SK-N-SH (cell line): ENCODE measurements around the gene KRT4. TPM values are rescaled to one million over a fixed set of nuclear protein-coding genes. Genes with fewer than 3 reads are reported as not detected.

ENCODE experiments used
- CTCF ChIA-PET: fragments of 300-600, 350-600 bp; formaldehyde crosslinking; extraction: SDS; loops from one replicate; lab custom pipeline; 2021; lab: Yijun Ruan, JAX
- POLR2A ChIA-PET: fragments of 350-600 bp; sonication (Branson Sonifier 250); formaldehyde crosslinking; extraction: SDS; loops from one replicate; lab custom pipeline; 2020; ENCODE audit warnings: antibody characterized with exemption, inconsistent platforms; lab: Yijun Ruan, JAX
- DNase-seq: peaks from one replicate; pipeline ENCODE4 v3.0.0; 2012
- H2AFZ ChIP-seq: fragments of 200-600 bp; sonication (generic); 2 replicates; pipeline ENCODE4 v1.8.1; 2016; ENCODE audit warnings: antibody characterized with exemption, mild to moderate bottlenecking, low read depth
- H3F3A ChIP-seq: fragments of 200-600 bp; sonication (generic); replicated peaks from 2 replicates; pipeline ENCODE3; 2016; ENCODE audit warnings: antibody characterized with exemption, mild to moderate bottlenecking; ENCODE audit not compliant: insufficient read depth
- H3K27ac ChIP-seq, 2 experiments: fragments of 200-500 bp in 1 of 2; fragments of 200-600 bp in 1 of 2; sonication (Bioruptor generic) in 1 of 2; sonication (generic), shearing (Covaris generic) in 1 of 2; 2 replicates each; pipeline versions ENCODE4 v1.5.1 to v1.6.1; 2014 to 2016; ENCODE audit warnings: low read depth in 2 of 2, inconsistent platforms in 1 of 2, low read length in 1 of 2, mild to moderate bottlenecking in 1 of 2, mixed read lengths in 1 of 2
- H3K27me3 ChIP-seq: fragments of 200-600 bp; sonication (generic), shearing (Covaris generic); 2 replicates; pipeline ENCODE4 v1.6.1; 2016; ENCODE audit warnings: mixed run types; ENCODE audit not compliant: insufficient read depth
- H3K36me3 ChIP-seq, 2 experiments: fragments of 200-500 bp in 1 of 2; fragments of 200-600 bp in 1 of 2; sonication (Bioruptor generic) in 1 of 2; sonication (generic) in 1 of 2; replicated peaks in 1 of 2; 2 replicates each; pipeline versions ENCODE3 to v1.5.1; 2014 to 2016; ENCODE audit warnings: low read length in 1 of 2, mild to moderate bottlenecking in 1 of 2; ENCODE audit not compliant: insufficient read depth in 2 of 2, control insufficient read depth in 1 of 2
- H3K4me1 ChIP-seq, 2 experiments: fragments of 200-500 bp in 1 of 2; fragments of 200-600 bp in 1 of 2; sonication (Bioruptor generic) in 1 of 2; sonication (generic), shearing (Covaris generic) in 1 of 2; 2 replicates each; pipeline versions ENCODE4 v1.5.1 to v1.6.1; 2014 to 2016; ENCODE audit warnings: low read depth in 1 of 2, low read length in 1 of 2, mixed run types in 1 of 2; ENCODE audit not compliant: insufficient read depth in 2 of 2, control insufficient read depth in 1 of 2
- H3K4me2 ChIP-seq: fragments of 200-600 bp; sonication (generic), shearing (Covaris generic); 2 replicates; pipeline ENCODE4 v1.6.1; 2017; ENCODE audit warnings: mixed run types
- H3K4me3 ChIP-seq, 2 experiments: fragments of 200-500 bp in 1 of 2; fragments of 200-600 bp in 1 of 2; sonication (Bioruptor generic) in 1 of 2; sonication (generic), shearing (Covaris generic) in 1 of 2; 2 replicates each; pipeline versions ENCODE4 v1.5.1 to v1.8.1; 2014 to 2016; ENCODE audit warnings: low read depth in 2 of 2, inconsistent platforms in 1 of 2, low read length in 1 of 2, mild to moderate bottlenecking in 1 of 2, mixed read lengths in 1 of 2, moderate library complexity in 1 of 2
- H3K79me2 ChIP-seq: fragments of 200-600 bp; sonication (generic); 2 replicates; pipeline ENCODE4 v1.8.1; 2017; ENCODE audit warnings: mild to moderate bottlenecking; ENCODE audit not compliant: insufficient read depth
- H3K9ac ChIP-seq: fragments of 200-600 bp; sonication (generic); 2 replicates; pipeline ENCODE4 v1.6.1; 2017; ENCODE audit warnings: mixed run types
- H3K9me2 ChIP-seq: fragments of 200-600 bp; sonication (generic); 2 replicates; pipeline ENCODE4 v1.6.1; 2017; ENCODE audit warnings: mixed run types
- H3K9me3 ChIP-seq: fragments of 200-600 bp; sonication (generic); 2 replicates; pipeline ENCODE4 v1.6.1; 2017; ENCODE audit warnings: mixed run types, mild to moderate bottlenecking, moderate library complexity
- H4K20me1 ChIP-seq: fragments of 200-600 bp; sonication (generic); 2 replicates; pipeline ENCODE4 v1.6.1; 2017; ENCODE audit warnings: mild to moderate bottlenecking, mixed run types; ENCODE audit not compliant: insufficient read depth
- EZH2phosphoT487 ChIP-seq: fragments of 200-600 bp; sonication (generic); IDR thresholded peaks from 2 replicates; pipeline ENCODE4 v1.6.1; 2017; ENCODE audit warnings: low read depth, mixed run types, mild to moderate bottlenecking, antibody characterized with exemption, moderate library complexity, borderline replicate concordance
- FOXJ3 ChIP-seq: sonication (generic); formaldehyde crosslinking; IDR thresholded peaks from 2 replicates; pipeline ENCODE4 v1.5.1; 2020; ENCODE audit warnings: mild to moderate bottlenecking, missing genetic modification reagents
- NFIC ChIP-seq: IDR thresholded peaks from 2 replicates; pipeline ENCODE4 v1.4.0; 2012; ENCODE audit warnings: borderline replicate concordance
- NRF1 ChIP-seq: IDR thresholded peaks from 2 replicates; pipeline ENCODE4 v1.6.1; 2012; ENCODE audit warnings: low read depth, mild to moderate bottlenecking, low read length
- POLR2AphosphoS5 ChIP-seq: IDR thresholded peaks from 2 replicates; pipeline ENCODE4 v1.6.1; 2012; ENCODE audit warnings: low read depth, low read length
- RCOR1 ChIP-seq: fragments of 150-350 bp; IDR thresholded peaks from 2 replicates; pipeline ENCODE4 v1.6.1; 2017; ENCODE audit warnings: antibody characterized with exemption, low read length
- REST ChIP-seq: IDR thresholded peaks from 2 replicates; pipeline ENCODE4 v1.6.1; 2012; ENCODE audit warnings: mild to moderate bottlenecking, low read depth, low read length, moderate library complexity
- TCF12 ChIP-seq: IDR thresholded peaks from 2 replicates; pipeline ENCODE4 v1.4.0; 2012
- WGBS: methylation state at CpG from one replicate; pipeline ENCODE4 v1.1.6; 2017; ENCODE audit warnings: low lambda C conversion rate; 5-methylcytosine and 5-hydroxymethylcytosine counted together
- polyA plus RNA-seq, 3 experiments: library from polyadenylated mRNA; depleted of rRNA; stranded (reverse); fragments of >200 nt; gene quantifications; 2 replicates each; pipeline ENCODE4 v1.2.3, GENCODE V29; 2012
- TF ChIP-seq, protein P1 (sequence below): fragments of 150-350 bp; IDR thresholded peaks from 2 replicates; pipeline ENCODE4 v1.6.1; 2016; ENCODE audit warnings: mild to moderate bottlenecking, low read depth, low read length
- TF ChIP-seq, protein P2 (sequence below): IDR thresholded peaks from 2 replicates; pipeline ENCODE4; 2012
- TF ChIP-seq, protein P3 (sequence below): fragments of 200-600 bp; sonication (generic); IDR thresholded peaks from 2 replicates; pipeline ENCODE4 v1.6.1; 2017; ENCODE audit warnings: antibody characterized with exemption, mild to moderate bottlenecking, moderate library complexity

The KRT4 gene
- polyA plus RNA-seq, 1 of the 3 experiments (the other 2 are of a cell fraction): not detected

DNA sequence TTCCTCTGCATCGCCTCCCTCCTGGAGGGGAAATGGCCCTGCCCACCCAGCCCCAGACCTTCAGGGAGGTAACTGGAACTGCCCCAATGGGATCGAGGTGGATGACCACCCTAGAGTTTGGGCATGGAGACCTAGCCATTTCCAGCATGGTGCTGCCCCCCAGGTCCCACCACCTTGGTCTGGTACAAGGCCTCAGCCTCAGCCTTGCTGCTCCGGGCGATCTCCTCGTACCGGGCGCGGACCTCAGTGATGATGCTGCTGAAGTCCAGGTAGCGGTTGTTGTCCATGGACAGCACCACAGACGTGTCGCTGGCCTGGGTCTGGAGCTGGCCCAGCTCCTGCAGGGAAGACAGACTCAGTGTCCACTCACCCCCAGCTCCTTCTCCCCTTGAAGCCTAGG lies 30.5 kb upstream of the KRT4 start (continued):
- TF ChIP-seq EZH2phosphoT487 (no peak), RCOR1 (no peak)

DNA sequence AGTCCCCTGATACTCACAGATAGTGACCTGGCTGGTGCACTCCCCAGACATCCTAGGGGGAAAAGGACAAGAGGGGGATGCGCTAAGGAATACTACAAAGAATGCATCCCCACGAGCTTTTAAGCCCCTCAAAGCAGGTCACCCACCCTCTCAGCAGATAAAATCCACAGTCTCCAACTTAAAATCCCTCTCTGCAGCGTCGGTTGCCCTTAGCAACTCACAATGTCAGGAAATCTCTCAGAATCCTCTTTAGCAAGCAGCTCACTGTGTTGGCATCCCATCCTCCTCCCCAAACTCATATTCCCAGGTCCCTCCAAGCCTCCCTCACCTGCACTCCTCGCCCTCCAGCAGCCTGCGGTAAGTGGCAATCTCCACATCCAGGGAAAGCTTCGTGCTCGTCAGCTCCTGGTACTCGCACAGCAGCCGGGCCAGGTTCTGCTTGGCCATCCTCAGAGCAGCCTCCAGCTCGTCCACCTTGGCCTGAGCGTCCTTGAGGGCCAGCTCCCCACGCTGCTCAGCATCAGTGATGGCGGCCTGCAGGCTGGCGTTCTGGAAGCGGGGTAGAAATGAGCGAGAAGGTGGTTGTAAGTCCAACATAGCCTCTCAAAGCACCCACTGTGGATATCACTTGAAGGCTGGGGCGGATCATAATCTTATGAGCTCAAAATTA lies 25.7 kb upstream of the KRT4 start:
- Histone ChIP-seq H4K20me1 (no peaks in the 10 kb centered on the region), H2AFZ (no peak overlapping the region), H3K9me3 (no peaks in the 10 kb centered on the region), H3K36me3 (no peaks in the 10 kb centered on the region), H3K27ac (no peak overlapping the region), H3F3A (no peaks in the 10 kb centered on the region), H3K79me2 (no peaks in the 10 kb centered on the region), H3K4me3 (no peak overlapping the region), H3K9me2 (no peaks in the 10 kb centered on the region), H3K4me2 (no peak overlapping the region), H3K27me3 (no peaks in the 10 kb centered on the region; the same call in 1 of the 2 replicates), H3K9ac (no peak overlapping the region), H3K4me1 (peaks cover 0 to 9% of the 10 kb centered on the region in 2 experiments; a peak in 1 of 4 replicates)
- no peak for DNase-seq
- WGBS: 44% methylated on average over 12 of the region's 18 CpGs
- ChIA-PET CTCF (interaction anchor here (0.6 to 1.5 kb wide), 3 partner anchors 26 to 46 kb away, joined by 3 to 4 read pairs (median 3); no protein-coding TSS in a partner anchor), POLR2A (no interaction called here)
- TF ChIP-seq, protein P1, sequence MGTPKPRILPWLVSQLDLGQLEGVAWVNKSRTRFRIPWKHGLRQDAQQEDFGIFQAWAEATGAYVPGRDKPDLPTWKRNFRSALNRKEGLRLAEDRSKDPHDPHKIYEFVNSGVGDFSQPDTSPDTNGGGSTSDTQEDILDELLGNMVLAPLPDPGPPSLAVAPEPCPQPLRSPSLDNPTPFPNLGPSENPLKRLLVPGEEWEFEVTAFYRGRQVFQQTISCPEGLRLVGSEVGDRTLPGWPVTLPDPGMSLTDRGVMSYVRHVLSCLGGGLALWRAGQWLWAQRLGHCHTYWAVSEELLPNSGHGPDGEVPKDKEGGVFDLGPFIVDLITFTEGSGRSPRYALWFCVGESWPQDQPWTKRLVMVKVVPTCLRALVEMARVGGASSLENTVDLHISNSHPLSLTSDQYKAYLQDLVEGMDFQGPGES: no peak
- TF ChIP-seq TCF12 (no peak), POLR2AphosphoS5 (no peak), FOXJ3 (CRISPR knock-in tag) (no peak), REST (no peak), NRF1 (no peak), NFIC (no peak)
- TF ChIP-seq, protein P2, sequence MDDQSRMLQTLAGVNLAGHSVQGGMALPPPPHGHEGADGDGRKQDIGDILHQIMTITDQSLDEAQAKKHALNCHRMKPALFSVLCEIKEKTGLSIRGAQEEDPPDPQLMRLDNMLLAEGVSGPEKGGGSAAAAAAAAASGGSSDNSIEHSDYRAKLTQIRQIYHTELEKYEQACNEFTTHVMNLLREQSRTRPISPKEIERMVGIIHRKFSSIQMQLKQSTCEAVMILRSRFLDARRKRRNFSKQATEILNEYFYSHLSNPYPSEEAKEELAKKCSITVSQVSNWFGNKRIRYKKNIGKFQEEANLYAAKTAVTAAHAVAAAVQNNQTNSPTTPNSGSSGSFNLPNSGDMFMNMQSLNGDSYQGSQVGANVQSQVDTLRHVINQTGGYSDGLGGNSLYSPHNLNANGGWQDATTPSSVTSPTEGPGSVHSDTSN: no peak
- TF ChIP-seq, protein P3, sequence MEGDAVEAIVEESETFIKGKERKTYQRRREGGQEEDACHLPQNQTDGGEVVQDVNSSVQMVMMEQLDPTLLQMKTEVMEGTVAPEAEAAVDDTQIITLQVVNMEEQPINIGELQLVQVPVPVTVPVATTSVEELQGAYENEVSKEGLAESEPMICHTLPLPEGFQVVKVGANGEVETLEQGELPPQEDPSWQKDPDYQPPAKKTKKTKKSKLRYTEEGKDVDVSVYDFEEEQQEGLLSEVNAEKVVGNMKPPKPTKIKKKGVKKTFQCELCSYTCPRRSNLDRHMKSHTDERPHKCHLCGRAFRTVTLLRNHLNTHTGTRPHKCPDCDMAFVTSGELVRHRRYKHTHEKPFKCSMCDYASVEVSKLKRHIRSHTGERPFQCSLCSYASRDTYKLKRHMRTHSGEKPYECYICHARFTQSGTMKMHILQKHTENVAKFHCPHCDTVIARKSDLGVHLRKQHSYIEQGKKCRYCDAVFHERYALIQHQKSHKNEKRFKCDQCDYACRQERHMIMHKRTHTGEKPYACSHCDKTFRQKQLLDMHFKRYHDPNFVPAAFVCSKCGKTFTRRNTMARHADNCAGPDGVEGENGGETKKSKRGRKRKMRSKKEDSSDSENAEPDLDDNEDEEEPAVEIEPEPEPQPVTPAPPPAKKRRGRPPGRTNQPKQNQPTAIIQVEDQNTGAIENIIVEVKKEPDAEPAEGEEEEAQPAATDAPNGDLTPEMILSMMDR: no peak
